ENCODE results near the gene FBXL7.

Gene FBXL7

DNA sequence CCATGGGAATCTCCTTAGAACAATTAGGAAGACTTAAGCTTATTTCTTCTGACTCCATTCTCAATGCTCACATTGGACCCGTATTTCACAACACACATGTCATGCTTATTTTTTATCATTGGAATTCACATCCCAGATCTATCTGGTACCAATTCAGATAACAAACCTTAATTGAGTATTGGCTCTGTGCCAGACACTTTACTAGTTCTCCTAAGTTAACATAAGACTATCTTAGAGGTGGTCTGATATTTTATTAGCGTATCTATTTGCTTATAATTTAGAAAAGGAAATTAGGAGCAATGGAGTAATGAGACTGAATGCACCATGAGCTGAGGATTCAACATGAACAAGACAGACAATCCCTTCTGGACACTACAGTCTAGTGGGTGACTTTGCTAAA lies 45.1 kb downstream of the FBXL7 start:
- DNase-seq: no peak

DNA sequence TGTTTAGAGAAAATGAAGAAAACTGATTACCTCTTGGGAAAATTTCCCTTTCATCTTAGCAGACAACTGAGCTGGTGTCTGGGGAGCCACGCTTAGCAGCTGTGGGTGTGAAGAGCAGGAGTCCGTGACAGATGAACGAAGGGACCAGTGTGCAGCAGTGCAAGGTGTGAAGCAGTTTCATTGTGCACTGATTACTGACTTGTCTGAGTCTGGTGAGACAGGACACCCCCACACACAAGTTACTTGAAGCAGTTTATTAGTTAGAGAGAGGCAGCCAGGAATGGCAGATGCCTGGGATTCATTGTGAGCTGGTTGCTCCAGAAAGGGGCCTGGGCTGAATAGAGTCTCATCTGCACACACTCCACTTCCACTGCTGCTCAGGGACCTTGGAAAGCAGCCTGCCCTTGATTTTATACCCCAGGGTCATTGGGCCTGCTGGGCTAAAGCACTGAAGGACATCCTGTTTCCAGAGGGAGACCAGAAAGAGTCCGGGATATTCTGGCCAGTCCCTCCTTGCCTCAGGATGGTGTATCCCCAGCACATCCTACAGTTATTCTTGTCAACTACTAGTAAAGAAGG lies 47.4 kb downstream of the FBXL7 start:
- no peak for DNase-seq

DNA sequence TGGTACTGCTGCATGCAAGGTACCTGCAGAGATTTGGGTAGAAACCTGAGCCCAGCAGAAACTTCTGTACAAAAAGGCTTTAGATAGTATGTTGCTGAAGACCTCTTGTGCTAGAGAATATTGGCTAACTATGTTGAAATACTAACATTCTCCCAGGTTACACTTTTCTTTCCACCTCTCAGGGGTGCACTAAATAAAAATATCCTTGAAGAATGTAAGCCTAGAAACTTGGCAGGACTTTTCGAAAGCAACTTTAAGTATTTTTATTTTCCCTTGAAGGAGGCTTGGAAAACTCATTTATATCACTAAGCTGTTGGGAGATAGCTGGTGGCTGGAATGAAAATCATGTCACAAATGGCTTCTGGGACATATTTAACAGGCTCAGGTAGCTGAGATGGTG lies 50.0 kb downstream of the FBXL7 start:
- no peak for DNase-seq

DNA sequence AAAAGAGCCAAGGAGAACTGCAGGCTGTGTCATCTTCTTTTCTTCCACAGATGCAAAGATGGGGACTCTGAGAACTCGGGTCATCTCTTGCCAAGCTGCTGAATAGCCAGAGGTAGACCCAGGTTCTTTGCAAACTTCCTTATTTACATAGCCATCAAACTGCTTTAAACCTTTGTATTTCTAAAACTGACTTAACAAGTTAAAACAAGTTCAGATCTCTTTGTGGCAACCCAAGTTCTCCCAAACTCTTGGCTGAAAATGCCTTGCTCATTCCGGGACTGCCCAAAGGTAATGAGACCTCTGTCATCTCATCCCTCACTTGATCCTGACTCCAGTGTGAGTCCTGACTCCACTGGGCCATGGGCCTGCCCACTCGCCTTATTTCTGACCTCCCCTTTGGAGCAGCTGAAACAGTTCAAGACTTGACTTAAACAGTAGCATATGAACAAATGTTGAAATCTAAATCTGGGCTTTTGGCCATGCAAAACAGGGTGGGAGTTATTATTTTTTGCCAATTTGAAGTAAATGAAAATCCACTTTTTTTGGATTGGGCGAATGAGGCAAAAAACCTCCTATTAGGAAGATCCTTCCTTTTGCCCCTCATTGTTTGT lies 50.6 kb downstream of the FBXL7 start:
- DNase-seq: no peak

DNA sequence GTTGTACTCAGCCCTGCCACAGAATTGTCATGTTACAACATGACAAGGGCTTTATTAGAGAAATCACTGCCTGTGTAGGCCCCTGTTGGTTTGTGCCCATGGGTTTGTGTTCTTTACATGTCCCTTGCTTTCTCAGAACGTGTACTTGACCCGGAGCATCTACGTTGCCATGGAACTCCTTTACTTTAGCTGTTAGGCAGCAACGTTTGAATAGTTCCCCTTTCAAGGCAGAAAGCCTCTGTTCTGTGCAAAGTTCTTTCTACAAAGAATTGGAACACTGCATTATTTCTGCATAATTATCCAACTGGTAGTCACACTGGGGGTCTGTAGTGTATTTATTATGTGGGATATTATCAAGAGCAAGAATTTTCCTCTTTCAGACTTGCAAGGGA lies 51.1 kb downstream of the FBXL7 start:
- no peak for DNase-seq

DNA sequence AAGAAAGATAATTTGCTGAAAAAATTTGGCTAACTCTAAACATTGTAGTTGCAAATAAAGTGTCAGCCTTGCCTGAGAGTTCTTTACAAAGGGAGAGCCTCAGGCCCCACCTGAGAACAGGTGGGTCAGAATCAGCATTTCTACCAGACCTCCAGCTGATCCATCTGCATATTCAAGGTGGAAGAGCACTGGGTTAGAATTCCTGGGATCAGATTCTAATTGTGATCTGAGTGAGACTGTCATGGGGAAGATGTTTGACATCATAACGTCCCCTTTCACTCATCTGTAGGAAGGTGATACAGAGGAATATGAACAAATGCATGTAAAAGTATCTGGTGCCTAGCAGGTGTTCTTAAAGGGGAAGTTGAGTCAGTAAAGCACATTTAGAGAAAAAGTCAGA lies 54.6 kb downstream of the FBXL7 start:
- no peak for DNase-seq

DNA sequence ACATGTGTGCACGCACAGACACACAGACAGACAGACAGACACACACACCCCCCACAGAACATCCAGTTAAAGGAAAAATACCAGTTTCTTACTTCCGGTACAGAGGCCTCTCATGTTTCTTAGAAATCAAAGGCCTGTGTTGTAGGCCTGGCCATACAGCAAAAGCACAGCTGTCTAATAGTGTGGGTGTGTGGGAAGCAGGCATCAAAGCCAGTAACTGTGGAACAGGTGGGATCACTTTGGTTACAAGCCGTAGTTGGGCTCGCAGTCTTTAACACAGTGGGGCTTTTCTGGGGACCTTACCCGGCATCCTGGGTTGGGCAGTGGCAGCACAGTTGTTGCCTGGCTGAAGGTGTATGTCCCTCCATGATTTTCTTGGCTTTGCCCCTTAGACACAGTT lies 55.2 kb downstream of the FBXL7 start:
- no peak for DNase-seq

DNA sequence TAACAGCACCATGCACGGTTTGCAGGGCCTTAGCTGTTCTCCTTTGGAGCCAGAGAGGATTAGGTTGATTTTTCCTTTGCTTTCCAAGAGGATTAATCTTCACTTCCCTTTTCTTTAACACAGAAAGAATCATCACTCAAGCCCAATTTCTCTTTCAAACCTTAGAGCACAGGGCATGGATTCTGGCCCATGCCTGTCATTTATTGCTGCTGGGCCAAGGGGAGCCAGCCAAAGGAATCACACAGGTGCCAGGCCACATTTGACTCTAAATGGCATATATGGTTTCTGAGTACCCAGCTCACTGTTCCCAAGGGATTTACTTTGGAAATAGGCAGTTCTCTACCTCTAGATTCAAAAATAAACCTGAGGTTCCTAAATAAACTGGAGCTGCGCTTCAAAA lies 58.3 kb downstream of the FBXL7 start:
- DNase-seq: no peak

DNA sequence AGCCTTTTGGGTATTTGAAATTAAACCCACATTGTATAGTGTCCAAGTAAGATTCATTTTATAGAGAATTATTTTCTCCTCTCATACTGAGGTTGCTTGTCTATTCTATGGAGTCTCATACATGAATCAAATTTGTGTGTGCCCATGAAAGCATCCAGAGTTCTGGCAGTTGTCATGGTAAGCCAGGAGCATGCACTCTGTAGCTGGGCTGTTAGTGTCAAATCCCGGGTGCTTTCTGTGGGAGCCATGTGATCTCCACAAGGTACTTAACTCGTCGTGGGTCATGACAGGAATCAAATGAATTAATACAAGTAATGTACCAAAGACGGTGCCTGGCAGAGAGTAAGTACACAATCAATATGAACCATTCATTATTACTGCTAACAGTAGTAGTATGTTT lies 58.7 kb downstream of the FBXL7 start:
- DNase-seq: no peak

DNA sequence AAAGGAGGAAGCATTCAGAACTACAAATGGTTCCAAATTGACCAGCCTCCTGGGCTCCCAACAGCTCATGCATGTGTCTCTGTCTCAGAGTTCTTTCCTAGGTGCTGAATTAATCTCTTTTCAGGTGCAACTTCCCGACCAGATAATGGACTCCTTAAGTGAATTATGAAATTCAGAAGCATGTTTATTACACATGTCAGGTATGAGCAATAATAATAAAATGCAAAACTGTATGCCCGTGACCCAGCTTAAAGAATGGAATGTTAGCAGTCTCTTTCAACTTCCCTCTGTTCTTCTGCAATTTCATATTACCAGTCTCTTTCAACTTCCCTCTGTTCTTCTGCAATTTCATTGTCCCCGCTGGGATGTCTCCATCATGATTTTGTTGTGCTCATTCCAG lies 60.4 kb downstream of the FBXL7 start:
- no peak for DNase-seq

DNA sequence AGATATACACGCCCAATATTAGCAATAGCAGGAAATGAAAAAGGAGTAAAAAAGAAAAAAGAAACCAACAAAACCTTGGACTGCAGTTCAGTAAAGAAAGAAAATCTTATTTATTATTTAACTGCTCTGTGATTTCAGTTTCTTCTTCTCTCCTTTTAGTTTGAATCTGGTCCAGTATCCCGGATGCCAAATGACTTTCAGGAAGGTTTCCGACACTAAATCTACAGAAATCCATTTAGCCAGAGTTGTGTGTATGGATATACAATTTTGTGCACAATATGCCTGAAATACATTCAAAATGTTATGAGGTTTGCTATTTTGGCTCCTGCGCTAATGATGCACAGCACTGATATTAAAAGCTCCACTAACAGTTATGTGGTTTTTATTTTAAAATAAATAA lies 64.5 kb downstream of the FBXL7 start:
- no peak for DNase-seq

DNA sequence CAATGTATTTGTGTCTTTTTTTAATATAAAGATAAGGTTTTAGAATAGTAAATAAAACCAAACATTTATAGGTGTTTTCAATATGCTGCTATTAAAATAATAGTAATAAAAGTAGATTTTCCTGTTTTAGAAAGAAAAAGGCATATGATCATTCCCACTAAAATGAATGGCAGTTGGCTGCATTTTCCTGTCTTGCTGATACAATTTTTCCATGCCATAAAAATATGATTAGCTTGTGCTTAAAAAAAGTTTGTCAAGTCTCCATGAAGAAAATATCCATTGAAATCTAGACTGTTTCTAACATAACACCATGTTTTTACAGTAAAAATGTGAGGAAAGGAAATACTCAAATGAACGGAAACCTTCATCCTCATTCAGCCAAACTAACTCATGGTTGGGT lies 65.0 kb downstream of the FBXL7 start:
- no peak for DNase-seq

DNA sequence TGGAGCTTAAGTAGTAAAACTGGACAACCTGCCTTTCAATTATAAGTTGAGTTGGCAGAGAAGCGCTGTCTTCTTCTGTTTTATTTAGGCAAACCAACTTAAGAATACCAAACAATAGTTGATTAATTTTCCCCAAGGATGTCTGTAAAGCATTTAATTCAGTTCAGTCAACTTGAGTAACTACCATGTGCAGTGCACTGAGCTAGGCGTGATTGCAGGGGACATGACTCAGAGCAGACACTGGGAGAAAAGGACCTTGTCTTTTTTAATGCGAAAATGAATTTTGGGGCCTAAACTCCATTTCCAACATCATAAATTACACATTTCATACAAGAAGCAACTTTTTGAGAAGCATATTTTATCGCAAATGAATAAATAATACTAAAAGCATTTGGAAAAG lies 66.3 kb downstream of the FBXL7 start:
- DNase-seq: no peak

DNA sequence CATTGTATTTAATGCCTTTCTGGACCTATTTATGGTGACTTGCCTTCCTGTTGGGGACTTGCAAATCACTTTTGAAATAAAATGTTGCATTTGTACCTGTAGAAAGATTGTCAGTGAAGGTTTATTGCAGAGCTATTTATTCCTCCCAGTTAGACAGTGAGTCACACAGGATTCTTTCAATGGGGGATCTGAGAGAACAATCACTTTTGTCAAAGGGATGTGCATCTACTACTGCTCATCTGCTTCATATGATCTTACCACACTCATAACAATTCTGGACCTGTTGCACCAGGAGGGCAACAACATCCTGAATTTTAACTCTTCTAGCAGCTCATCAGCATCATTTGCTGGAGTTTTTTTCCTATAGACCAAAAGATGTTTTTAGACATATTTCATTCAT lies 66.8 kb downstream of the FBXL7 start:
- DNase-seq: no peak

DNA sequence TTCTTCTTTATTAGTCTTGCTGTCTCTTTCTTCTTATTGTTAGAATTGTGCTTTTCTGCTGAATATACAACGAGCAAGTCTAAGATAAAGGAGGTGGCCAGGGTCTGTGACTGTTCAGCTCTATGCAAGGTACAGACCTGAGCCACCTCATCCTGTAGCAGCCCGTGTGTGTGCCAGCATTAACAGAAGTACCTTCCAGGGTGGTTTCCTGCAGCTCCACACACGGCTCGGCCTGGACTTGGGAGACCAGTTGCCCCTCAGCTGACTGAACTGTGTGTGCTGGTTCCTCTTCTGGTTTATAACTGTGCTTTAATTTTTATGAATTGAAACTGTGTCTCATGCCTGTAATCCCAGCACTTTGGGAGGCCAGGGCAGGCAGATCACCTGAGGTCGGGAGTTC lies 70.5 kb downstream of the FBXL7 start:
- DNase-seq: no peak

DNA sequence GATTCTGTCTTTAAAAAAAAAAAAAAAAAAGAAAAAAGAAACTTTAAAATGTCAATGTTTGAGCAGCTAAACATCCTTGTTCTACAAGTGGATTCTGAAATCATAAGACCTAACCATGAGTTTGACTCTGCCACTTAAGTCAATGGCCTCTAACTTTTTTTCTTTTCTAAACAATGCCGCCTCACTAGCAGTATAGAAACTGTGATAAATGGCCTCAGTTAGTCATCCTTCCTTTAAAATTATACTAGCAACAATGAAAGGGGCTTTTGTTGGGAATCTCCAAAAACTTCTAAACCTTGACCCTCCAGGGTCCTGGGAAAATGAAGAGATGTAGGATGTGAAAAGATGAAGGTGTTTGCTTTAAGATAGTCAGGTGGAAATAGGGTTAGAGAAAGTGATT lies 71.1 kb downstream of the FBXL7 start:
- no peak for DNase-seq

DNA sequence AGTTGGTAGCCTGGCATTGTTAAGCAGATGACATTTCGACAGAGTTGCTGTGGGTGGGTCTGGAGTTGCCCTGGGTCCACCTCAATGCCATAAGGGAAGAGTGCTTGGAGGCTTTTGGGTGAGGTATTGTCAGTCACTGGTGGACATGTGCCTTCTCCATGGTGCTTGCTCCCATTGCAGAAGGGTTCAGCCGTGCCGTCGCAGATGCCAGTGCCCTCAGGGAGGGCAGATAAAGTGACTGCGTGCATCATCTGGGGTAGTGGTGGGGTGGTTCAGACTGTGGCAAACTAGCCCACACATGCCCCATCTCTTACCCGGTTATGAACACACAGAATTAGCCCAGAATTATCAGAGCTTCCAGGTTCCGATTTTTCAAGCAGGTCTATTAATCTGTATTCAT lies 71.6 kb downstream of the FBXL7 start:
- DNase-seq: no peak

DNA sequence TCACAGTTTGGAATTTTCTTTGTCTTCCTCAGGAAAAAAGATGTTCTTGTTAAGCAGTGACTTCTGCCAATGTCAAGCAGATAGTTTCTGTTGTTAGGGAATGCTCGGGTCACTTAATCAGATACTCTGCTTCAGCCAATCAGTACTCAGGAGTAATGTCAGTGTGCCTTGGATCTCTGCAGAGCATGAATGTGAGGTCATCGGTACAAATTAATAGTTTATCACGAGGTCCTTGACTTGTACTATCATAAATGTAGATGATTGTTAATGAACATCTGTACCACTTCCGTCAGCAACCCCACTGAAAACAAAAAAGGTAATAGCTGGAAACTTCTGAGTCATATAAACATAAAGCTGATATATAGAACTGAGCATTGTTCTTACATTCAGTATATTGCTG lies 73.6 kb downstream of the FBXL7 start:
- no peak for DNase-seq

DNA sequence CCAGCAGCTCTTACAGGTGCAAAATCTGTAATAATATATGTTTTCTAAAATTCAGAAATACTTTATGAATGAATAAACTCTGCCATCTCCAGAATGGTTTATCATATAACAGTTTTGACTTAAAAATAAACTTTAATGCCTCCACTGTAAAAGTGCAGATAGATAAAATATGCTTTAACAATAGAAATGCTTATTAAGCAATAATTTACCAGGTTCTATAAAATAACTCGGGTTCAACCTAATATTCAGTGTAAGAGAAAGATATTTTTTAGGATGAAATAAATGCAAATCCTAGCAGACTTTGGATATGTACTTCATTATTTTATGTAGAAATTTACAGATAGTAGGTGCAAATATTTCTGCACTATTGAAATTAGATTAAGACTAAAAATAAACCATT lies 74.1 kb downstream of the FBXL7 start:
- no peak for DNase-seq

DNA sequence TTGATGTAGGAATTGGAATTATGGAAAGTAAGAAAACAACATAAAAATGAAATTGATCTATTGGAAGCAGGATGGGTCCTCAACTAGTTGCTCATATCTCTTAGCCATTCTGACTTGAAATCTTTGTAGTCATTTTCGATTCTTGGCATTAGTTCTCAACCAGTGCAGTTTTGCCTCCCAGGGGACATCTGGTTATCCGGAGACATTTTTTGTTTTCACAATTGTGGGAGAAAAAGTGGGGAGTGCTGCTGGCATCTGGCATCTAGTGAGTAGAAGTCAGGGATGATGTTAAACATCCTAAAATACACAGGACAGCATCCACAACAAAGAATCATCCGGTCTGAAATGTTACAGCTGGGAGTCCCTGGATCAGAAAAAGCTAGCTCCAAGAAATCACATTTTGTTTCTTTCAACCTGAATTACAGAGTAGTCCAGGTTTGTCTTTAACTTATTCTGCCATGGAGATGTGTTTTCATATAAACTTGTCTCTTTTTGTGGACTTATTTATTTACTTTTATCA lies 74.9 kb downstream of the FBXL7 start:
- no peak for DNase-seq

DNA sequence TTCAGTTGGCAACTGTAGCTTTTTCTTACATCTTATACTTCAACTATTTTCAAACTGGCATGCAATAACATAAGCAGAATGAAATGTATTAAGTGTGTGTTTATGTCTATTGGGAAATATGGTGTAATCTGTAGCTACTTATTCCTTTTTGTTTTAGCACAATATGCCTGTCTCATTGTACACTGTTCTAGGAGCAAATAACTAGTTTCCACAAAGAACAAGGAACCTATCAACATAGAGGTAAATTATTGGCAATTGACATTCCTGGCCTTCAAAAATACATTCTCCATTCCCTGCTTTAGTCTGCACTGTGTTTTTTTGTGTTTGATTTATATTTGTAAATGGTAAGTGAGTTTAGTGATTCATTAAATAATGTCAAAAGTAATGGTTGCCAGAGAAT lies 75.7 kb downstream of the FBXL7 start:
- no peak for DNase-seq

DNA sequence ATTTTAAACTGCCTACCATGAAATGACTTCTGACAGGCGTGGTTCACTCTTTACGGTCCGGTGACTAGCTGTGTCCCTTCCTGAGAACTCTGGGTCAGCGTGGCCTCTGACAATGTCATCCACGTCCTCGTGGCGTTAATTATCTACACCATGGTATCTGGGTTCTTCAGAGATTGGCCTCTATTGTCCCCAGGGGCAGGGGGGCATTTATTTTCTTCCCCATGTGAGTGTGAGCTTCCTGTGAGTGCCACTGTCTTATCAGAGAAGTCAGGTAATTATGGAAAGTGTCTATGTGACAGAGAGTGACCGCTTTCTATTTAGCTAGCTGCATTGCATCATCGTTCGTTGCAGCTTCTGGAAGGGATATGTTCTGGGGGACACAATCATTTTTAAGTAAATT lies 77.2 kb downstream of the FBXL7 start:
- no peak for DNase-seq

DNA sequence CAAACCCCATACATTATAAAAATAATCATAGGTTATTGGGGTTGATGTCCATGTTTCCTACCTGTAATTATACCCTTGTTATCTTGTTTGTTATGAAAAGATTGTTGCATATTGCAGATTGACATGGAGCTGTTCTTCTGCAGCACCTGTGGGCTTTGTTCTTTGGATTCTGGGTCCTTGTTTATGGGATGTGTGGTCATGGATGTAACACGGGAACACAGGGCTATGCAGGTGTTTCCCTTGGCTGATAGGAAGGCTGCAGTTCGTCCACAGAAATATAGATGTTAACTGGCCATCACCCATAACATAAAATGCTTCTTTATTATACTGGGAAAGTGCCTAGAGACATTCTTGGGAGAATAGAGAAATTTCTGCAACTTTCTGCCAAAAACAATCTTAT lies 77.9 kb downstream of the FBXL7 start:
- no peak for DNase-seq

DNA sequence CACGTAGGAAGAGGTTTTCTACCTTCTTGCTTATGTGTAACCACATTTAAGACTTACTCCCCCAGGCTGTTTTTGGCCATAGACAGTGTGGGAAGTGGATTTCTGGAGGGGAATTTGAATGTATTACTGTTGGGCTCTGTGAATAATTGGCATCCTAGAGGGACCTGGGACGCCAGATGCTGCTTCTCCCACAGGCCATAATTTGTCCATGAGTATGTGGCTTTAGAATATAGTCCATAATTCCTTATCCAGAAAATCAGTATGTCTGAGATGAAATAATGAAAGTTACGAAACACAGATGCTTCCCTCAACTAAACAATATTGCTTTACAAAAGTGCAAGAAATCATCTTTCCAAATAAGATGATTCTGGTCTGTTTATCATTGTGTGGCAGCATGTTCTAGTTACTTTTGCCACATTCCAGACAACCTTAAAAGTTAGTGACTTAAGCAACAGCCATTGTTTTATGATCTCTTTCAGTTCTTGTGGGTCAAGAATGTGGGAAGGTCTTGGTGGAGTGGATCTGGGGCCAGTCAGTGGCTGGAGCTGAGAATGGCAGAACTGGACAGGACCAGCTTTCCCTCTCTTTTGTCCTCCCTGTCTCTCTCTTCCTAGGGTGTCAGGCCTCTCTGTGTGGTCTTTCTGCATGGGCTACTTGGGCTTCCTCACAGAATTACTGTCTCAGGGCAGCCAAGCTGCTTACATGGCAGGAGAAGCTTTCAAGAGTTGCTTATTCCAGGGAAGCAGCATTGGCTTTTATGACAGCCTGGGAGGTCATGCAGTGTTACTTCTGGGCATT lies 79.4 kb downstream of the FBXL7 start:
- DNase-seq: no peak

Measured in T-helper 2 cell (primary cell).